ENCODE results near the gene PHLDB3. TPM values are rescaled to one million over a fixed set of nuclear protein-coding genes. Genes with fewer than 3 reads are reported as not detected.

Gene PHLDB3
- total RNA-seq, 1 experiment from 2014 or later, result 9.0 TPM

GRCh38 chr19:43489310-43489709, 15.2 kb downstream of the PHLDB3 start:
- DNase-seq (ENCODE audit: low spot score), result no peak
- no peaks in the 10 kb centered on the region for H3K9me3 ChIP-seq (ENCODE audit: low read depth, low read length, poor library complexity, severe bottlenecking)
- H3K36me3 ChIP-seq (ENCODE audit: insufficient read depth, low read length, poor library complexity, severe bottlenecking), result no peaks in the 10 kb centered on the region
- CTCF ChIA-PET, result interaction anchor here (0.7 kb wide), 1 partner anchor 66 kb away, joined by 5 read pairs; no protein-coding TSS in a partner anchor
- H3K27me3 ChIP-seq (replicated peaks; ENCODE audit: insufficient read depth, low read depth, low read length, poor library complexity), result no peaks in the 10 kb centered on the region
- BruUV-seq (replicated peaks), result no TSS peak
- intact Hi-C loops (cut with micrococcal nuclease; ENCODE audit: unreplicated experiment), result no loop called here
- H3K4me3 ChIP-seq (ENCODE audit: low read depth, low read length, poor library complexity, severe bottlenecking), result no peak overlapping the region
- POLR2A ChIA-PET (ENCODE audit: low non-redundant PET), result no interaction called here
- H3K4me1 ChIP-seq (ENCODE audit: insufficient read depth, low read length, poor library complexity, severe bottlenecking), result no peaks in the 10 kb centered on the region
- TF ChIP-seq EZH2 (IDR thresholded peaks at IDR 0.05; ENCODE audit: borderline replicate concordance, low read depth, low read length, poor library complexity, severe bottlenecking) (no peak), CTCF (conservative IDR thresholded peaks at IDR 0.05; ENCODE audit: low read depth, low read length) (no peak)
- H3K27ac ChIP-seq (ENCODE audit: low read depth, low read length, poor library complexity, severe bottlenecking), result no peak overlapping the region

DNA sequence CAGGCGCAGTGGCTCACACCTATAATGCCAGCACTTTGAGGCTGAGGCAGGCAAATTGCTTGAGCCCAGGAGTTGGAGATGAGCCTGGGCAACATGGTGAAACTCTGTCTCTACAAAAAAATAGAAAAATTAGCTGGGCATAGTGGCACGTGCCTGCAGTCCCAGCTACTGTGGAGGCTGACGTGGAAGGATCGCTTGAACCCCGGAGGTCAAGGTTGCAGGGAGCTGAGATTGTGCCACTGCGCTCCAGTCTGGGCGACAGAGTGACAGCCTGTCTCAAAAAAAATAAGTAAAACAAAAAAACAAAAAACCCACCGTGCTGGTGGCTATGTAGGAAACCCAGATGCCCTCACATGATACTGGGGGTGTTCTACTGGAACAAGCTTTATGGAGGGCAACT, 16.4 kb downstream of the PHLDB3 start:
- POLR2A ChIA-PET (ENCODE audit: low non-redundant PET), result no interaction called here
- Histone ChIP-seq H3K4me3 (ENCODE audit: low read depth, low read length, poor library complexity, severe bottlenecking) (no peak overlapping the region), H3K36me3 (ENCODE audit: insufficient read depth, low read length, poor library complexity, severe bottlenecking) (no peaks in the 10 kb centered on the region), H3K4me1 (ENCODE audit: insufficient read depth, low read length, poor library complexity, severe bottlenecking) (no peaks in the 10 kb centered on the region), H3K9me3 (ENCODE audit: low read depth, low read length, poor library complexity, severe bottlenecking) (no peaks in the 10 kb centered on the region), H3K27me3 (replicated peaks; ENCODE audit: insufficient read depth, low read depth, low read length, poor library complexity) (no peaks in the 10 kb centered on the region), H3K27ac (ENCODE audit: low read depth, low read length, poor library complexity, severe bottlenecking) (no peak overlapping the region)
- CTCF ChIA-PET, result no interaction called here
- no peak for DNase-seq (ENCODE audit: low spot score)
- intact Hi-C loops (cut with micrococcal nuclease; ENCODE audit: unreplicated experiment), result no loop called here
- TF ChIP-seq EZH2 (IDR thresholded peaks at IDR 0.05; ENCODE audit: borderline replicate concordance, low read depth, low read length, poor library complexity, severe bottlenecking), result no peak
- TF ChIP-seq CTCF (conservative IDR thresholded peaks at IDR 0.05; ENCODE audit: low read depth, low read length), result no peak
- no TSS peak for BruUV-seq (replicated peaks)

- Histone ChIP-seq H3K4me3 (ENCODE audit: low read depth, low read length, poor library complexity, severe bottlenecking) (no peak overlapping the region), H3K4me1 (ENCODE audit: insufficient read depth, low read length, poor library complexity, severe bottlenecking) (no peaks in the 10 kb centered on the region), H3K36me3 (ENCODE audit: insufficient read depth, low read length, poor library complexity, severe bottlenecking) (no peaks in the 10 kb centered on the region), H3K27ac (ENCODE audit: low read depth, low read length, poor library complexity, severe bottlenecking) (no peak overlapping the region), H3K27me3 (replicated peaks; ENCODE audit: insufficient read depth, low read depth, low read length, poor library complexity) (no peaks in the 10 kb centered on the region), H3K9me3 (ENCODE audit: low read depth, low read length, poor library complexity, severe bottlenecking) (no peaks in the 10 kb centered on the region)
- ChIA-PET POLR2A (ENCODE audit: low non-redundant PET) (no interaction called here), CTCF (no interaction called here)
- intact Hi-C loops (cut with micrococcal nuclease; ENCODE audit: unreplicated experiment), result no loop called here
- TF ChIP-seq CTCF (conservative IDR thresholded peaks at IDR 0.05; ENCODE audit: low read depth, low read length), result no peak
- no peak for TF ChIP-seq EZH2 (IDR thresholded peaks at IDR 0.05; ENCODE audit: borderline replicate concordance, low read depth, low read length, poor library complexity, severe bottlenecking)
- no peak for DNase-seq (ENCODE audit: low spot score)
- no TSS peak for BruUV-seq (replicated peaks)
Observed at GRCh38 chr19:43486412-43486811, 18.1 kb downstream of the PHLDB3 start.

Measured in A673 (cell line).